HG02571 (cell line): ENCODE data around the gene TNIK.
"Not testable (repeated sequence)": the region's sequence is repeated elsewhere in the genome, so short reads cannot be mapped to it uniquely, and the experiment has no call there.

Experiments
- ATAC-seq: cut with Tn5 transposase; IDR thresholded peaks from one replicate; pipeline ENCODE4 v1.9.1; 2021; ENCODE audit warnings: mild to moderate bottlenecking, moderate library complexity; ENCODE audit not compliant: unreplicated experiment

TNIK gene

GRCh38 chr3:171317171-171317570 lies 143.0 kb downstream of the TNIK start:
- ATAC-seq, result no peak

- ATAC-seq, result no peak
These were observed 144.3 kb downstream of the TNIK start for GRCh38 chr3:171315919-171316318.

GRCh38 chr3:171315101-171315500 lies 145.1 kb downstream of the TNIK start:
- no peak for ATAC-seq

GRCh38 chr3:171314341-171314740 lies 145.9 kb downstream of the TNIK start:
- no peak for ATAC-seq

- no peak for ATAC-seq
These were observed 146.5 kb downstream of the TNIK start for GRCh38 chr3:171313702-171314101.

- no peak for ATAC-seq
These were observed 147.5 kb downstream of the TNIK start for GRCh38 chr3:171312741-171313140.

GRCh38 chr3:171311784-171312183 lies 148.4 kb downstream of the TNIK start:
- ATAC-seq, result no peak

- no peak for ATAC-seq
These were observed 150.3 kb downstream of the TNIK start for GRCh38 chr3:171309906-171310359.

GRCh38 chr3:171307988-171308387 lies 152.2 kb downstream of the TNIK start:
- no peak for ATAC-seq

GRCh38 chr3:171307046-171307585 lies 153.1 kb downstream of the TNIK start:
- no peak for ATAC-seq

GRCh38 chr3:171306631-171307030 lies 153.6 kb downstream of the TNIK start:
- ATAC-seq, result no peak

GRCh38 chr3:171305823-171306222 lies 154.4 kb downstream of the TNIK start:
- ATAC-seq, result not testable (repeated sequence)

GRCh38 chr3:171304498-171304897 lies 155.7 kb downstream of the TNIK start:
- not testable (repeated sequence) for ATAC-seq

GRCh38 chr3:171304017-171304416 lies 156.2 kb downstream of the TNIK start:
- not testable (repeated sequence) for ATAC-seq

- ATAC-seq, result no peak
These were observed 158.2 kb downstream of the TNIK start for GRCh38 chr3:171301998-171302397.

- ATAC-seq, result no peak
These were observed 159.2 kb downstream of the TNIK start for GRCh38 chr3:171301002-171301401.

- no peak for ATAC-seq
These were observed 162.3 kb downstream of the TNIK start for GRCh38 chr3:171297951-171298350.

GRCh38 chr3:171297207-171297606 lies 163.0 kb downstream of the TNIK start:
- ATAC-seq, result no peak

- ATAC-seq, result no peak
These were observed 164.5 kb downstream of the TNIK start for GRCh38 chr3:171295484-171296373.

GRCh38 chr3:171293142-171293782 lies 166.9 kb downstream of the TNIK start:
- ATAC-seq, result no peak

- ATAC-seq, result no peak
These were observed 169.5 kb downstream of the TNIK start for GRCh38 chr3:171290680-171291079.

- no peak for ATAC-seq
These were observed 170.9 kb downstream of the TNIK start for GRCh38 chr3:171289291-171289690.
